Breast epithelium (tissue), 3 donors: Measurements from ENCODE around the gene TBCCD1.

Experiments used
- POLR2A ChIP-seq: fragments of 450-650 bp; IDR thresholded peaks from one replicate; pipeline ENCODE4 v1.6.1; 2016; ENCODE audit warnings: antibody characterized with exemption, mild to moderate bottlenecking, moderate library complexity
- POLR2AphosphoS5 ChIP-seq, 3 donors: sonication (generic); formaldehyde crosslinking; IDR thresholded peaks; one replicate each; pipeline ENCODE4 v1.6.1; 2017; ENCODE audit warnings: antibody characterized with exemption in 3 of 3
- TF ChIP-seq, protein P1 (sequence below), 3 donors: fragments of 450-650 bp; IDR thresholded peaks; one replicate each; pipeline ENCODE4 v1.5.1; 2016 to 2017; ENCODE audit warnings: antibody characterized with exemption in 3 of 3, mild to moderate bottlenecking in 3 of 3, moderate library complexity in 3 of 3

DNA sequence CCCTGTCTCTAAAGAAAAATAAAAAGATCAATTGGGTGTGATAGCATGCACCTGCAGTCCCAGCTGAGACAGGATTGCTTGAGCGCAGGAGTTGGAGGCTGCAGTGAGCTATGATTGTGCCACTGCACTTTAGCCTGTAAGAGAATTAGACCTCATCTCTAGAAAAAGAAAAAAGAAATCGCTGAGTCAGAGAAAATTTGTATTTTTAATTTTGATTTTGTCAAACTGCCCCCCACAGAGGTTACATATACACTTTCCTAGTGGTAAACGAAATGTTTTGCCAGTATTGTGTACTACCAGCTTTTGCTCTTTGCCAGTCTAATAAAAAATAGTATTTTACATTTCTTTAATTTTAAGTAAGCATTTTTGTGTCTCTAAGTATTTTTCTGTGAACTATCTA, 17.6 kb downstream of the TBCCD1 start:
- TF ChIP-seq, protein P1, sequence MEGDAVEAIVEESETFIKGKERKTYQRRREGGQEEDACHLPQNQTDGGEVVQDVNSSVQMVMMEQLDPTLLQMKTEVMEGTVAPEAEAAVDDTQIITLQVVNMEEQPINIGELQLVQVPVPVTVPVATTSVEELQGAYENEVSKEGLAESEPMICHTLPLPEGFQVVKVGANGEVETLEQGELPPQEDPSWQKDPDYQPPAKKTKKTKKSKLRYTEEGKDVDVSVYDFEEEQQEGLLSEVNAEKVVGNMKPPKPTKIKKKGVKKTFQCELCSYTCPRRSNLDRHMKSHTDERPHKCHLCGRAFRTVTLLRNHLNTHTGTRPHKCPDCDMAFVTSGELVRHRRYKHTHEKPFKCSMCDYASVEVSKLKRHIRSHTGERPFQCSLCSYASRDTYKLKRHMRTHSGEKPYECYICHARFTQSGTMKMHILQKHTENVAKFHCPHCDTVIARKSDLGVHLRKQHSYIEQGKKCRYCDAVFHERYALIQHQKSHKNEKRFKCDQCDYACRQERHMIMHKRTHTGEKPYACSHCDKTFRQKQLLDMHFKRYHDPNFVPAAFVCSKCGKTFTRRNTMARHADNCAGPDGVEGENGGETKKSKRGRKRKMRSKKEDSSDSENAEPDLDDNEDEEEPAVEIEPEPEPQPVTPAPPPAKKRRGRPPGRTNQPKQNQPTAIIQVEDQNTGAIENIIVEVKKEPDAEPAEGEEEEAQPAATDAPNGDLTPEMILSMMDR (IDR thresholded peaks at IDR 0.05) = no peak
- TF ChIP-seq POLR2A (no peak), POLR2AphosphoS5 (IDR thresholded peaks at IDR 0.05) (no peak)
